Mucosa of stomach (tissue), 1 donor: Measurements from ENCODE around the gene PCNT.

Experiments
- H3K27me3 ChIP-seq: one replicate; pipeline ENCODE4 v1.7.0; 2013; ENCODE audit warnings: mild to moderate bottlenecking, low read length; ENCODE audit not compliant: control insufficient read depth, insufficient read depth
- H3K36me3 ChIP-seq: one replicate; pipeline ENCODE4 v1.7.0; 2013; ENCODE audit warnings: low read length; ENCODE audit not compliant: control insufficient read depth, insufficient read depth
- H3K4me1 ChIP-seq: one replicate; pipeline ENCODE4 v1.7.0; 2013; ENCODE audit warnings: mild to moderate bottlenecking, low read length; ENCODE audit not compliant: control insufficient read depth, insufficient read depth
- H3K4me3 ChIP-seq: one replicate; pipeline ENCODE4 v1.7.0; 2013; ENCODE audit warnings: low read length
- H3K9ac ChIP-seq: one replicate; pipeline ENCODE4 v1.7.0; 2013; ENCODE audit warnings: mild to moderate bottlenecking, low read length, moderate library complexity
- H3K9me3 ChIP-seq: one replicate; pipeline ENCODE4 v1.7.0; 2013; ENCODE audit warnings: mild to moderate bottlenecking, low read length, moderate library complexity; ENCODE audit not compliant: control insufficient read depth
- donor health status: Pancreatic carcinoma.

PCNT gene

GRCh38 chr21:46312949-46313348 is 11.0 kb upstream of the PCNT start:
- no peak overlapping the region for H3K9ac ChIP-seq
- no peaks in the 10 kb centered on the region for H3K36me3 ChIP-seq
- no peaks in the 10 kb centered on the region for H3K9me3 ChIP-seq
- no peak overlapping the region for H3K4me3 ChIP-seq
- no peaks in the 10 kb centered on the region for H3K27me3 ChIP-seq
- peaks cover 3% of the 10 kb centered on the region for H3K4me1 ChIP-seq

- H3K9ac ChIP-seq: no peak overlapping the region
These were observed 9.4 kb upstream of the PCNT start for GRCh38 chr21:46314441-46315020.

DNA sequence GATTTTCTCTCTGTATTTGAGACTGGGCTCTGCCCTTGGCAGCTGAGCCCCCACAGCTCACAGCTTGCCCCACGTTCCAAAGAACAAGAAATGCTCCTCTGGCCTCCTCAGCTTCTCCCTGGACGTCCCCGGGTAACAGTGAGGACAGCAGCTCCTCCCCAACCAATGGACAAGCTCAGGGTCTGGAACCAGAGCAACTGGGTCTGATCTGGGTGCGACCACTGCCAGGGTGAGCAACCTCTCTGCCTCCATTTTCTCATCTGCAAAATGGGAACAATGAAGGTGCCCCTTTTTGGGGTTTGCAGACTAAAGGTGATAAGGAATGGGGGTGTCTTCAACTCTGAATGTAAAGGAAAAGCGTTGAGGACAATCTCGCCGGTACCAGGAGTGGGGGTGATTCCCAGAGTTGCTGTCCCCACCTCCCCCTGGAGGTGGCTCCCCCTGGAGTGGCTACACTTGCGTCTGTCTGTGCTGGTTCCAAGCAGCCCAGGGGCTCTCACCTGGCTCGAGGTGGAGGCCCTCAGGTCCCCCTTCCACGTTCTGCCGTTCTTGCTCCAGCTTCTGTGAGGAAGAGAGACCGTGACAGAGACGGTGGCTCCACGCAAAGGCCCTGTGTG is 7.1 kb upstream of the PCNT start:
- H3K4me1 ChIP-seq: peaks cover 13% of the 10 kb centered on the region
- H3K9ac ChIP-seq: no peak overlapping the region
- H3K36me3 ChIP-seq: no peaks in the 10 kb centered on the region
- H3K27me3 ChIP-seq: no peaks in the 10 kb centered on the region
- no peak overlapping the region for H3K4me3 ChIP-seq
- H3K9me3 ChIP-seq: no peaks in the 10 kb centered on the region

More at GRCh38 chr21:46314441-46315020, 9.4 kb upstream of the PCNT start:
- no peaks in the 10 kb centered on the region for H3K36me3 ChIP-seq
- no peaks in the 10 kb centered on the region for H3K27me3 ChIP-seq
- H3K9me3 ChIP-seq: no peaks in the 10 kb centered on the region
- H3K4me3 ChIP-seq: no peak overlapping the region
- H3K4me1 ChIP-seq: peaks cover 12% of the 10 kb centered on the region

DNA sequence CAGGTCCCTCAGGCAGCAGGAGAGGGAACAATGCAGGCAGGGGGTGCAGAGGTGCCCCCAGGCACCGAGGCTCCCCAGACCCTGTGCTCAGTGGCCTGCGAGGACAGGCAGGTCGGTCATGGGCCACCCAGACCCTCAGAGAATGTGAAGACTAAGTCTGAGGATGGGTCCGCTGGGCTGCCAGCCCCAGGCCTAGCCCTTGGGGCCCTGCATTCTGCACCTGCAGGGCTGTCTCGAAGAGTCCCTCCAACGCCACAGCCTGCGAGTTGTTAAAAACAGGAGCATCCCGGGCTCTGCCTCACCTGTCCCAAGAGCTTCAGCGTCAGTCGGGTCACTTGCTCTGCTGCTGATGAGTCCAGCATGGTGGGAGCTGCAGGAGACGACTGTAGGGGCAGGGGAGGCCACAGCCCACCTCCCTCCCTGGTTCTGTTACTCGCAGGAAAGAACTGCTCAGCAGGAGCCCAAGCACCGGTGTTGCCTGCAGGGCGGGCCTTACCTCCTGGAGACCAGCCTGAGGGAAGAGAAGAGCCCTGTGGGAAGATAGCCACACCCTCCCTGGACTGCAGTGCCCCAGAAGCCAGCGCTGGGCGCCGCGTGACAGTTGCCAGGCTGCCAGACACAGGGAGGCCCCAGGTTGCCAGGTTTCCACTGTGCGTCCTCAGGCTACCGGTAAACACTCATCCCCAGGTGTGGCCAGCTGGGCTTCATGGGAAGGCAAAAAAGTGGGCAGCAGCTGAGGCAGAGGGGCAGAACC is 6.1 kb upstream of the PCNT start:
- Histone ChIP-seq H3K9me3 (no peaks in the 10 kb centered on the region), H3K9ac (peak overlapping the region; percentile 15), H3K27me3 (no peaks in the 10 kb centered on the region), H3K36me3 (no peaks in the 10 kb centered on the region), H3K4me3 (no peak overlapping the region), H3K4me1 (peaks cover 20% of the 10 kb centered on the region)

DNA sequence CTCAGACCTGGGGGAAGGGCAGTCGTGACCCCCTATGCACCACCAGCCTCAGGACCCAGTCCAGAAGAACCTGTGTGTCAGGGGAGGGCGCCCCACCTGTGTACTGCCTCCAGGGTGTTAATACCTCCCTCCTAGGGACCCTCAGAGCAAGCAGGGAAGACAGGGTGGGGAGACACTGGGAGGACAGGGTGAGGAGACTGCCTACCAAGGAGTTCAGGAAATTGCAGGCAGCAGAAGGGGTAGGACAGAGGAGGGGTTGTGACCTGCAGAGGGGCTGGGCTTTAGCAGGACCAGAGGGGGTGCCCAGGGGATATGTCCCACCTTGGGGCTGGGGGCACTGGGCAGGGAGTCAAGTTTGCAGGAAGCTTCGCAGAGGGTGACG is 5.5 kb upstream of the PCNT start:
- Histone ChIP-seq H3K4me1 (peaks cover 20% of the 10 kb centered on the region), H3K4me3 (no peak overlapping the region), H3K27me3 (no peaks in the 10 kb centered on the region), H3K36me3 (no peaks in the 10 kb centered on the region), H3K9ac (peak overlapping the region; percentile 15), H3K9me3 (no peaks in the 10 kb centered on the region)

DNA sequence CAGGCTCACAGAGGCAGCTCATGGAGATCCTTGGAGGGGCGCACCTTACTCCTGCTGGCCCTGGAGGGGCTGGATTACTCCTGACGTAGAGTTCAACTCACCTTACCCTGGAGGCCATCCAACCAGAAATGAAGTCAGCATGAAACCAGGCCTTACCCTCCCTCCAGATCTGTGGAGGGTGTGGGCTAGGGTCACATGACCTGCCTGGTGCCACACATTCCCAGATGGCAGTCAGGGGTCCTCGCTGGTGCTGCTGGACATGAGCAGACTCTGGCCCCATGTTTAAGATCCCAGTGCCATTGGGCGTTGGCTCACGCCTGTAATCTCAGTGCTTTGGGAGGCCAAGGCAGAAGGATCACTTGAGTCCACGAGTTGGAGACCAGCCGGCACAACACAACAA is 4.8 kb upstream of the PCNT start:
- Histone ChIP-seq H3K36me3 (no peaks in the 10 kb centered on the region), H3K27me3 (no peaks in the 10 kb centered on the region), H3K9me3 (no peaks in the 10 kb centered on the region), H3K4me1 (peaks cover 20% of the 10 kb centered on the region), H3K4me3 (no peak overlapping the region), H3K9ac (no peak overlapping the region)

DNA sequence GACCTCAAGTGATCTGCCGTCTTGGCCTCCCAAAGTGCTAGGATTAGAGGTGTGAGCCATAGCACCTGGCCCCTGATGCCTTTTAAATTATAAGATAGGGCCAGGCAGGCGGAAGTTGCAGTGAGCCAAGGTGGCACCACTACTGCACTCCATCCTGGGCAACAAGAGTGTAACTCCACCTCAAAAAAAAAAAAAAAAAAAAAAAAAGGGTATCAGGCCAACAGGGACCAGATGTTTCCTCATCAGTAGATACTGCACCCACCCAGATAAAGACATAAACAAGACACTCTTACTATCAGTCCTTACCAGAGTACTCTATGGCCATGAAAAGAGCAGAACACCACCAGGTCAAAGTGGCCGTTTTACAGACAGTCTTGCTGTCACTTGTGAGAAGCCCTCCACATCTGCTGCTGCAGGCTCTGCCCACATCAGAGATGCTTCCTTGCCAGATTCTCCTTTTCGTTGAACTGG is 3.6 kb upstream of the PCNT start:
- Histone ChIP-seq H3K36me3 (no peaks in the 10 kb centered on the region), H3K27me3 (no peaks in the 10 kb centered on the region), H3K4me1 (peaks cover 20% of the 10 kb centered on the region), H3K4me3 (no peak overlapping the region), H3K9ac (no peak overlapping the region), H3K9me3 (no peaks in the 10 kb centered on the region)

DNA sequence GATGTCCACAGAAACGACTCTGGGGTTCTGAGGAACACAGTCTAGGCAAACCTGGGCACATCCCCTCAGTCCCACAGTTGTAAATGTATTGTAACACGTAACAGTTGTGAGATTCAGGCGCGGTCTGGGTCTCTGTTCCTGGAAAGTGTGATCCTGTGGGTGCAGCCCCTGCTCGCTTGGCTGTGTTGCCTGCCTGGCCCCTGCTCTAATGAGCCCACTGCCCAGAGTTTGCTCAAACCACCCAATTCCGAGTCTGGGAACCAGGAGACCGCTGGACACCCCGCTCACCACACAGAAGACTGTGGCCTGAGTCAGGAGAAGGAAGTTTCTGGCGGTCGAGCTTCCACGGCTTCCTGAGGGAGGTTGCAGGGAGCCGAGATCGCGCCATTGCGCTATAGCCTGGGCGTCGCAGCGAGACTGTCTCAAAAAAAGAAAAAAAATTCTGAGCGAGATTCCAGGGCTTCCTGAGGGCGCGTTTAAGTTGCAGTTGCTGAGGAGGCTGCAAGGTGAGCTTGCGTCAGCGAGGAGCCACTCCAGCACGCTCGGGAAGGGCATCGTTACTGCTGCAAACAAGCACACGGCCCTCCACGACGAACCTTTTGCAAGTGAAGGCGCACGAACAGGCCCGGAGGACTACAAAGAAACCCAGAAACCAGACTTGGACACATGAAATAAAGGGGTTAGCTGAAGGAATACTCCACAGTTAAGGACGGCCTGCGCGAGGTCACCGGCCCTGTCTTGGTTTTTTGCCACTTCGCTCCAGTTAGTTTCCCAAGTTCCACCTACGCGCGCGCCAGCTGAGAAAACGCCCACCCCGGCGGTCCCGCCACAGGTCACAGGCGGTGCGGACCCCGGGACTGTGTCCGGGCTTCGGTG is 1.4 kb upstream of the PCNT start:
- no peaks in the 10 kb centered on the region for H3K9me3 ChIP-seq
- peaks cover 20% of the 10 kb centered on the region for H3K4me1 ChIP-seq
- peak overlapping the region; percentile 57 for H3K9ac ChIP-seq
- H3K4me3 ChIP-seq: peak overlapping the region; percentile 67
- no peaks in the 10 kb centered on the region for H3K27me3 ChIP-seq
- H3K36me3 ChIP-seq: no peaks in the 10 kb centered on the region

GRCh38 chr21:46323227-46323709 is 688 bp upstream of the PCNT start:
- Histone ChIP-seq H3K9me3 (no peaks in the 10 kb centered on the region), H3K4me1 (peaks cover 13% of the 10 kb centered on the region), H3K9ac (peak overlapping the region; percentile 57), H3K27me3 (no peaks in the 10 kb centered on the region), H3K36me3 (no peaks in the 10 kb centered on the region), H3K4me3 (peak overlapping the region; percentile 67)

GRCh38 chr21:46324390-46325072 is 575 bp downstream of the PCNT start:
- Histone ChIP-seq H3K36me3 (no peaks in the 10 kb centered on the region), H3K9me3 (no peaks in the 10 kb centered on the region), H3K4me1 (peaks cover 8% of the 10 kb centered on the region), H3K9ac (peak overlapping the region; percentile 85), H3K4me3 (peak overlapping the region; percentile 67), H3K27me3 (no peaks in the 10 kb centered on the region)
